Measurements from ENCODE around the gene C17orf100.
"Not testable (repeated sequence)": the region's sequence is repeated elsewhere in the genome, so short reads cannot be mapped to it uniquely, and the experiment has no call there.

Gene C17orf100

DNA sequence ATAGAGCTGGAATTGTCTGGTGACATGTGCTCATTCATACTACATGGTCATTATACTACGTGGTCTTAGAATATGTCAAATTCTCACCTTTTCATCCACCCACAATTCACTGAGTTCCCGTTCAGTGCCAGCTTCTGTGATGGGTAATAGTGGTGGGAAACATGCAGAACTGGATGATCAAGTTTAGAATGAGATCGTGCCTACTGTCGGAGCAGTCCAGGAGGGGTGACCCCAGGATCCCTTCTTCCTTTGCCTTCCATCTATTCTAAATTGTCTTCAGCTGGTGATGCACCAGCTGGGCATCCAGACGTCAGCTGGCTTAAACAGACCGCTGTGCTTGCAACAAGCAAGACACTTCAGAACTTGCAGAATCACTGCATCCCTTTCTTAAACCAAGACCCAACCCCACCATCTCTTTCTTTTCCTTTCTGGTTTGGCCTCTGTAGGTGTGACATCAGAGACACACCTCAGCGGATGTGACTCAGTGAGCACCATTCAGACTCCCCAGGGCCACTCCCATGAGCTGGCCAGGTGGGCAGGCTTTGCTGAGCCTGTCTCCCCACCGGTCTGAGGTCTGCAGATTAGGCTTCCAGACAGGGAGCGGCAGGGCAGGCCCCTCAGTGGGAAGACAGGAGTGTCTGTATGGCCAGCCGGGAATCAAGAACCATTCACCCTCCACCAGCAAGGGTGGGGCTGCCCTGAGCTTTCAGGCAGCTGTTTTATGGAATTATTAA is 18.1 kb downstream of the C17orf100 start:
- DNase-seq (ENCODE audit: low spot score) = no peak

- DNase-seq (ENCODE audit: low spot score) = no peak
Observed at GRCh38 chr17:6670571-6670970, 19.0 kb downstream of the C17orf100 start.

DNA sequence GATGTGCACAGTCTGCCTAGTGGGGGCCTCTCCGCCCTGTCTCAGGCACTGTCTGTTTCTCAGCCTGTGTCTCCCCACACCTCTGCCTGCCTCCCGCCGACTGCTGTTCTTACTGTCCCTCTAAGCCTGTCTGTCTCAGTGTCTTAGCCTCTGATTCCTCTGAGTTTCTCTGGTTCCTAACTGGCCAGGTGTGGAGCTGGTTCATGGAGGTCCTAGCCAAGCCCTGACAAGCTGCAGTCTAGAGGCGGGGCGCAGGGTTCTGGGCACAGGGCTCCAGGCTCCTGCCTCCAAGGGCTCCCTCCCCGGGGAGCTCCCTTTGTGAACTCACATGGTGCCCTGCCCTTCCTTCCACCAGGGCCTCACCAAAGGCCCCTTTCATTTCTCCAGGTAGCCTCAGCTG is 19.4 kb downstream of the C17orf100 start:
- no peak for DNase-seq (ENCODE audit: low spot score)

DNA sequence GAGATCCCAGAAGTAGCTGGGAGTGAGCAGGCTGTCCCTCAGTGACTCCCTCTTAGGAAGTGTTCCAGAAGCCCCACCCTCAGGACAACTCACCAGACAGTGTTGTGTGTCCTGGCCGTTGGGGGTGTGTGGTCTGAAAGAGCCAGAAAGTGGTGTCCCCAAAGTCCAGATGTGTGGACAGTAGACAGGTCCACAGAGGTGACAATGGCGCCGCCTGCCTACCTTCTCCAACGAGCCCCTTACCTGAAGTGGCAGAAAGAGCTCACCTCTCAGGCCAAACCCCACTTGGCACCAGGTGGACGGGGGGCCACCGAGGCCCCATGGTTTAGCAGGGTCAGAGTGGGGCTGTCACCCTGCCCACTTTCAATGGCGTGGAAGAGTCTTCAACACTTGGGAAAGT is 19.9 kb downstream of the C17orf100 start:
- no peak for DNase-seq (ENCODE audit: low spot score)

DNA sequence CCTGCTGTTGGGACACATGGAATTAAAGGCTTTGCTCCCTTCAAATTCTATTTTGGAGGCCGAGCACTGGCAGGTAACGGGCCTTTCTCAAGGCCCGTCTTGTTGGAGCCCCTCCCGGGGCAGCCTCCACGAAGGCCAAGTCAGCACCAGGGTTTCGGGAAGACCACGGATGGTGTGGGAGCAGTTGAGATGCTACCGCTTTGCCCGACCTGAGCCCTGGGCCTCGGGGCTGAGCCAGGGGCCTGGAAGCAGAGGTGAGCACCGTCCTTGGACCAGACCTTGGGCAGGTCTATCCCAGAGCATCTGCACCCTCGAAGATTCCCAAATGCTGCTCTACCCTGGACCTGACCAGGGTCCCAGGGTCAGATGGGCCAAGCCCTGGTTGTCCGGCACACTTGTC is 23.0 kb downstream of the C17orf100 start:
- no peak for DNase-seq (ENCODE audit: low spot score)

- DNase-seq (ENCODE audit: low spot score) = no peak
Observed at GRCh38 chr17:6675201-6675825, 23.8 kb downstream of the C17orf100 start.

GRCh38 chr17:6676802-6677157 is 25.2 kb downstream of the C17orf100 start:
- no peak for DNase-seq (ENCODE audit: low spot score)

DNA sequence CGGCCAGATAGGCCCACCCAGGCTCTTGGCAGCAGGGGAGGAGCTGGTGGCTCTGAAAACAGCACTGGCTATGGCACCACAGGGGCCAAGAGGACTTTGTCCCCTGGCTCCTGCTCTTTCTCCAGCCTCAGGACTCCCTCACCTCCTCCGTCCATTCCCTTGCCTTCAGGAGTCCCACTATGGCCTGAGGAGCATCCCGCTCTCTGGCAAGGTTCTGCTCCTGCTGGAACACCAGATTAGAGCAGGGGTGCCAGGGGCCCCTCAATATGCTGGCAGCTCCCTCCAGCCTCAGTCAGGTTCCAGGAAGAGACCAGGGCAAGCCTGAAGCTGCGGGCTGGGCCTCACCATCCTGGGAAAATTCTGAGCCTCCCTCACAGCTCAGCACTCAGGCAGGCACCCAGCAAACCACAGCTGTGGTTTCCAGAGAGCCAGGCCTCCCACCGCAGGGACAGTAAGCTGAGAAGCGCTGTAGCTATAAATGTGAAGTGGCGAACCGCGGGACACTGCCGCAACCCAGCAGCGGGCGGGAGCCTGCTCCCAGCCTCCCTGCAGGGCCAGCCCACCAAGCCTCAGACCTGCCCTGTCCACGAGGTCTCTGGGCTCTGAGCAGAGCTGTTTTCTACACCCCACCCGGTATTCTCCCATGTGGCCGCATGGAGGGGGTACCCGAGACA is 25.7 kb downstream of the C17orf100 start:
- no peak for DNase-seq (ENCODE audit: low spot score)

GRCh38 chr17:6677946-6678345 is 26.4 kb downstream of the C17orf100 start:
- no peak for DNase-seq (ENCODE audit: low spot score)

DNA sequence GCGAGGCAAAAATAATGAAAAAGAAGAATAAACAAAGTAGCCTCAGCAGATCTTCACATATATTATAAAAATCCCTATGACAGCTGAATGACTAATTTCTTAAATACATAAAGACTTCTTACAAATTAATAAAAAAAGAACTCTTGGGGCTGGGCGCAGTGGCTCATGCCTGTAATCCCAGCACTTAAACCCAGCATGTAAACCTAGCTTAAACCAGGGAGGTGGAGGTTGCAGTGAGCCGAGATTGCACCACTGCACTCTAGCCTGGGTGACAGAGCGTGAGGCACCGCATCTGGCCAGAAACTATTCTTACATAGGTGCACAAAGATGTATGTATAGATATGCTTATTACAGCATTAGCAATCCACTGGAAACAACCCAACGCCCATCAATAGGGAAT is 27.7 kb downstream of the C17orf100 start:
- no peak for DNase-seq (ENCODE audit: low spot score)

- no peak for DNase-seq (ENCODE audit: low spot score)
Observed at GRCh38 chr17:6681176-6681575, 29.6 kb downstream of the C17orf100 start.

DNA sequence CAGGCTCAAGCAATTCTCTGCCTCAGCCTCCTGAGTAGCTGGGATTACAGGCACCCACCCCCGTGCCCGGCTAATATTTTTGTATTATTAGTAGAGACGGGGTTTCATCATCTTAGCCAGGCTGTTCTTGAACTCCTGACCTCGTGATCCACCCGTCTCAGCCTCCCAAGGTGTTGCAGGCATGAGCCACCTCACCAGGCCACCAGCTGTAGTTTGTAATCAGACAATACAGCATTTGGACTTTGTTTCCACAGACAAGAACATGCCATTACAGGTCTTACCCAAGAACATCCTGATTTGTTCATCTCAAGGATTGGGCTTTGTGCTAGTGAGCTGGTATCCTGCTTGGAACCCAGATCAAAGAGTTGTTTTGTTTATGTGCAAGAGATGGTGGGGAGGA is 30.1 kb downstream of the C17orf100 start:
- DNase-seq (ENCODE audit: low spot score) = no peak

DNA sequence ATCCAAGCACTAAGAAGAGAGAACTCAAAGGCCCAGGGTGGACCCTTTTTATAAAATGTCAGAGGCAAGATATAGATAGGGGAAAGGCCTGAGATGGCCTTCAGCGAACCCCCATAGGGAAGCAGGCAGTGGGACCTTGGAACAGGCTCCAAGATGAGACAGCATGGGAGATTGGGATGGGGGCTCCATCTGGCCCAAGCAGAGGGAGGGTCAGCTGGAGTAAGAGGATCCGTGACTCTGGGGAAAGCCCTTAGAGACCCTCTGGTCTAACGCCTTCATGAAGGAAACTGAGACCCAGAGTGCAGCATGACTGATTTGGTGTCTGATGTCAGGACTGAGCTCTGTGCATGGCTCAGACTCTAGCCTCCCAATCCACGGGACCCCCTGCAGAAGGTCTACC is 30.8 kb downstream of the C17orf100 start:
- no peak for DNase-seq (ENCODE audit: low spot score)

GRCh38 chr17:6683081-6683684 is 31.6 kb downstream of the C17orf100 start:
- DNase-seq (ENCODE audit: low spot score) = no peak

- DNase-seq (ENCODE audit: low spot score) = no peak
Observed at GRCh38 chr17:6683730-6684459, 32.3 kb downstream of the C17orf100 start.

DNA sequence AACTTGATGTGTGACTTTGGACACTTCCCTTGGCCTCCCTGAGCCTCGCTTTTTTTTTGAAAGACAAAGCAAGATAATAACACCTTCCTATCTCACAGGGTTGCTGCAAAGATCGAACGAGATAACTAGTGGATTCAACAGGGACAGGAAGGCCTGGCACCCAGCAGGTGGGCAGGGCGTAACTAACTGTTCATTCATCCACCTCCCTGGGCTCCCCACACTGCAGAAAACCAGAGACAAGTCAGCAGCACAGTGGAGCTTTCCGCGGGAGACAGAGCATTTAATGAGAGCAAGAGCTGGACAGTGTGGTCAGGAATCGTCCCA is 32.9 kb downstream of the C17orf100 start:
- no peak for DNase-seq (ENCODE audit: low spot score)

DNA sequence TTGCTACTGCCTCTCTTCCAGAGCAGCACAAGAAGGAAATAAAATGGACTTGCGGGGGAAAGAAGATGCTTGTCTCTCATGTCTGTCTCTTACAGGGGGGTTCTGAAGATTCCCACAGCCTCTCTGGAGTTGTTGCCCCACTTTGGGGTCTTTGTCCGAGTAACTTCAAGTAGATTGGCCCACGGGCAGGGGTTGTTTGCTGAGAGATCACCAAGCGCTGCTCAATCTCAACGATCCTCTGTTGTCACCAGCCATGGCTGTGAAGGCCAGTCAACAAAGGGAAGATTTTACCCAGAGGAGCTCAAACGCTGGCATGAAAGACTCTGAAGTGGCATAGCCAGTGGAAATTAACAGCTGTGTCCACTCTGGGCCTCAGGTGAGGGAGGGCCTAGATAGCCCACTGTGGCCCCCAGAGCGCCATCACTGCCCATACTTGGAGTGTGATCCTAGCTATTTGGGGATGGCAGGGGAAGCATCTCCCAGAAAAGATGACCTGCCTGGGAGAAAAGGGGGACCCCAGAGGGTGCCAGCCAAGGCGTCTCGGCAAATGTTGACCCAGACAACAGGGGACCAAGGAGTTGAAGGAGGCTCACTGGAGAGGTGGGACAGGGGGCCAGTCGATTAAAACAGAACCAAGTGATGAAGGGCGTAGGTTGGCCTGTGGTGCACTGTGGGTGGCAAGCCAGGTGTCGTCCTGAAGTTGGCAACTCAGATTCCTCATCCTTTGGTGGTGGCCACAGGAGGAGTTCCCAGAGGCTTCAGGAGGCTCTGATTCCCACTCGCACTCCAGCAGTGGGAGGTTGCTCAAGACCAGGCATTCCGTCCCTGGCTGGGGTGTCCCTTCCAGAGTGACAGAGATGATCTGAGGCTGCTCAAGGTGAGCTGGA is 33.6 kb downstream of the C17orf100 start:
- DNase-seq (ENCODE audit: low spot score) = no peak

- no peak for DNase-seq (ENCODE audit: low spot score)
Observed at GRCh38 chr17:6686026-6686425, 34.5 kb downstream of the C17orf100 start.

DNA sequence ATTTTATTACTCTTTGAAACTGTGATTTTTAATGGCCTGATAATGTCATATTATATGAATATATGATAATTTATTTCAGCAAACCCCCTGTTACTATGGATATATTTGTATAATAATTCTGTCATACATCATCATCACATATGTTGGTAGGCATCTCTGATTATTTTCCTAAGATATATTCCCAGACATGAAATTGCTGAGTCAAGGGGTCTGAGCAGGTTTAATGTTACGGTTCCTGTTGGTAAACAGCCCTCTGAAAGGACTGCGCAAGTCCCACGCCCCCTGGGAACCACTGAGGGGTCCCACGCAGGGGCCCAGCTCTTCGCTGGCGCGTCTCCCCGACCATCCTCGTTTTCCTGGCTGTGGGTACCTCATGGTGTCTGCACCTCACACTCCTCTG is 37.4 kb downstream of the C17orf100 start:
- no peak for DNase-seq (ENCODE audit: low spot score)

DNA sequence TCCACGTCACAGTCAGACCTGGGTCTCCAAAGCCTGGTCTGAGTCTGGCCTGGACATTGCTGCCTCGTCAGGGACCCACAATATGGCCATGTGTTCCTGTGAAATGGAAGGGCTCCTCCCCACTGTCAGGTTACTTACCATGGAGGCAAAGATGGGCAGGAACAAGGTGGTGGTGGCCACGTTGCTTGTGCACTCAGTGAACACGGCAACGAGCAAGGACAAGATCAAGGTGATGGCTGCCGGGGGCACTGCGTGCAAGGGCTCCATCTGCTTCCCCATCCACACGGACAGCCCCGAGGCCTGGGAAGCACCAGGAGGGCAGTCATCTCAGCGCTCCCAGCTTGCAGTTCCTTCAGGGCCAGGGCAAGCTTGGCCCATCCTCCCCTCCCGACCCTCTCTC is 39.1 kb downstream of the C17orf100 start:
- DNase-seq (ENCODE audit: low spot score) = no peak

- no peak for DNase-seq (ENCODE audit: low spot score)
Observed at GRCh38 chr17:6691546-6691945, 40.0 kb downstream of the C17orf100 start.

DNA sequence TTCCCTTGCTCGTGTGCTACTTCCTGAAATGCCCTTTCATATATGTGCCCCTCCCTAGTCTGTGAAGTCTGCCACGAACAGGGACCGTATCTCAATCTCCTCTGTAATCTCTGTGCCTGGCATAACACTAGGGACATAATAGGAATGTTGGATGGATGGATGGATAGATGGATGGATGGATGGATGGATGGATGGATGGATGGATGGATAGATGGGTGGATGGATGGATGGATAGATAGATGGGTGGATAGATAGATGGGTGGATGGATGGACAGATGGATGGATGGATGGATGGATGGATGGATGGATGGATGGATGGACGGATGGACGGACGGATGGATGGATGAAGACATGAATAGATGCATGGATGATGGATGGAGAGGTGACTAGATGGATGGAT is 40.4 kb downstream of the C17orf100 start:
- DNase-seq (ENCODE audit: low spot score) = not testable (repeated sequence)
